Astrocyte (in vitro differentiated cells and primary cell): Measurements from ENCODE around the gene ADD1.
"Not testable (repeated sequence)": the region's sequence is repeated elsewhere in the genome, so short reads cannot be mapped to it uniquely, and the experiment has no call there.

Experiments
- EZH2 ChIP-seq: IDR thresholded peaks from 2 replicates; pipeline ENCODE4 v1.6.1; 2012; ENCODE audit warnings: mild to moderate bottlenecking, low read length, inconsistent platforms; ENCODE audit not compliant: insufficient read depth
- TF ChIP-seq, protein P1 (sequence below): IDR thresholded peaks from 2 replicates; pipeline ENCODE4 v1.5.1; 2011; ENCODE audit warnings: low read depth, mild to moderate bottlenecking, inconsistent platforms, low read length, moderate library complexity; ENCODE audit not compliant: insufficient read depth

- TF ChIP-seq, protein P1, sequence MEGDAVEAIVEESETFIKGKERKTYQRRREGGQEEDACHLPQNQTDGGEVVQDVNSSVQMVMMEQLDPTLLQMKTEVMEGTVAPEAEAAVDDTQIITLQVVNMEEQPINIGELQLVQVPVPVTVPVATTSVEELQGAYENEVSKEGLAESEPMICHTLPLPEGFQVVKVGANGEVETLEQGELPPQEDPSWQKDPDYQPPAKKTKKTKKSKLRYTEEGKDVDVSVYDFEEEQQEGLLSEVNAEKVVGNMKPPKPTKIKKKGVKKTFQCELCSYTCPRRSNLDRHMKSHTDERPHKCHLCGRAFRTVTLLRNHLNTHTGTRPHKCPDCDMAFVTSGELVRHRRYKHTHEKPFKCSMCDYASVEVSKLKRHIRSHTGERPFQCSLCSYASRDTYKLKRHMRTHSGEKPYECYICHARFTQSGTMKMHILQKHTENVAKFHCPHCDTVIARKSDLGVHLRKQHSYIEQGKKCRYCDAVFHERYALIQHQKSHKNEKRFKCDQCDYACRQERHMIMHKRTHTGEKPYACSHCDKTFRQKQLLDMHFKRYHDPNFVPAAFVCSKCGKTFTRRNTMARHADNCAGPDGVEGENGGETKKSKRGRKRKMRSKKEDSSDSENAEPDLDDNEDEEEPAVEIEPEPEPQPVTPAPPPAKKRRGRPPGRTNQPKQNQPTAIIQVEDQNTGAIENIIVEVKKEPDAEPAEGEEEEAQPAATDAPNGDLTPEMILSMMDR: not testable (repeated sequence)
- not testable (repeated sequence) for TF ChIP-seq EZH2
Observed at GRCh38 chr4:2916696-2917095, 73.1 kb downstream of the ADD1 start.
